Measurements from ENCODE around the gene RAET1E. TPM values are rescaled to one million over a fixed set of nuclear protein-coding genes. Genes with fewer than 3 reads are reported as not detected.
A peak's percentile ranks its signal among the peaks of the same experiment; 100 is the strongest.
"Not testable (repeated sequence)": the region's sequence is repeated elsewhere in the genome, so short reads cannot be mapped to it uniquely, and the experiment has no call there.

The RAET1E gene, protein sequence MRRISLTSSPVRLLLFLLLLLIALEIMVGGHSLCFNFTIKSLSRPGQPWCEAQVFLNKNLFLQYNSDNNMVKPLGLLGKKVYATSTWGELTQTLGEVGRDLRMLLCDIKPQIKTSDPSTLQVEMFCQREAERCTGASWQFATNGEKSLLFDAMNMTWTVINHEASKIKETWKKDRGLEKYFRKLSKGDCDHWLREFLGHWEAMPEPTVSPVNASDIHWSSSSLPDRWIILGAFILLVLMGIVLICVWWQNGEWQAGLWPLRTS
- 27.5 TPM for total RNA-seq

DNA sequence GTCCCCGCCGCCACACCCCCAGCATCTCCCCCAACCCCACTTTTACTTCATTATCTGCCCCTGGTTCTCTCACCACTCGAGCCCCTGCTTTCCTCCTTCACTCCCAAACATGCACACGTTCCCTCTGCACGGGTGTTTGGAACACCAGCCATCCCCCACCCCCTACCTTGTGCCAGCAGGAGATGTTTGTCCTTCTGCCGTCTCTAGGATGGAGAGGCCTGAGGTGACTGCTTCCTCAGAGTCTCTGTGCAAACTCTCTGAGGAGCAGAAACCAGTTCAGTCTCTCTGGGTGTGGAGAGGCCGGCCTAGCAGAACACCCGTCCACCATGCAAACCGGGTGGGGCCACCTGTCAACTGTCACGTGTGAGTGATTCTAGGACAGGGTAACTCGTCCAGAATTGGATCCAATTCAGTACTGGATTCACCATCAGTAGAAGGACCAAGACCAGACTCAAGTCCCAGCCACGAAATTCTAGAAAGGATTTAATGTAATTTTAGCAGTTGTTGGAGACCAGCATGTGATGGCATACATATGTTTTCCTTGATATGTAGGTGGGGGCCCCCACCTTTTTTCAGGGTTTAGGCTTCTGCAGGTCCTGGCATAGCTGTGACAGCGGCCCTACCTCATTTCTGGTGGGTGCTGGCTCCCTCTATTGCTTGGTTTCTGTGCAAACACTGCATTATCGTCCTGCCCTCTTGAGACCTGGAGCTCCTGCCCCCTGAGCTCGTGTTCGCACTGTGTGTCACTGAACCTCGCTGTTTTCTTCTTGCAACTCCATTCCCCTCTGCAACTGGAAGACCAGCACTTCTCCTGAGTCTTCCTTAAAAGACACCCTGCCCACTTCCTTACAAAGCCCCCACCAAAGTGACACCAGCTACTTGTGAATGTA lies at the start of gene RAET1E:
TSS of gene RAET1E (minus strand) at position 259 of the 890 bp plus-strand sequence. CDS start 7,212 bp downstream, outside the sequence.
- no peaks in the 10 kb centered on the region for H3K27me3 ChIP-seq
- H3K36me3 ChIP-seq: no peaks in the 10 kb centered on the region
- H3K4me1 ChIP-seq: peaks cover 51% of the 10 kb centered on the region
- TF ChIP-seq, protein P1, sequence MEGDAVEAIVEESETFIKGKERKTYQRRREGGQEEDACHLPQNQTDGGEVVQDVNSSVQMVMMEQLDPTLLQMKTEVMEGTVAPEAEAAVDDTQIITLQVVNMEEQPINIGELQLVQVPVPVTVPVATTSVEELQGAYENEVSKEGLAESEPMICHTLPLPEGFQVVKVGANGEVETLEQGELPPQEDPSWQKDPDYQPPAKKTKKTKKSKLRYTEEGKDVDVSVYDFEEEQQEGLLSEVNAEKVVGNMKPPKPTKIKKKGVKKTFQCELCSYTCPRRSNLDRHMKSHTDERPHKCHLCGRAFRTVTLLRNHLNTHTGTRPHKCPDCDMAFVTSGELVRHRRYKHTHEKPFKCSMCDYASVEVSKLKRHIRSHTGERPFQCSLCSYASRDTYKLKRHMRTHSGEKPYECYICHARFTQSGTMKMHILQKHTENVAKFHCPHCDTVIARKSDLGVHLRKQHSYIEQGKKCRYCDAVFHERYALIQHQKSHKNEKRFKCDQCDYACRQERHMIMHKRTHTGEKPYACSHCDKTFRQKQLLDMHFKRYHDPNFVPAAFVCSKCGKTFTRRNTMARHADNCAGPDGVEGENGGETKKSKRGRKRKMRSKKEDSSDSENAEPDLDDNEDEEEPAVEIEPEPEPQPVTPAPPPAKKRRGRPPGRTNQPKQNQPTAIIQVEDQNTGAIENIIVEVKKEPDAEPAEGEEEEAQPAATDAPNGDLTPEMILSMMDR (IDR thresholded peaks at IDR 0.05): no peak
- TF ChIP-seq POLR2A (IDR thresholded peaks at IDR 0.05) (no peak), POLR2AphosphoS5 (IDR thresholded peaks at IDR 0.05; ENCODE audit: insufficient read depth in 1 of 2, low read depth in 1 of 2) (no peak)
- peak within 1 kb of the TSS; percentile 33 to 36 for H3K4me3 ChIP-seq
- peak in 1 of 2 donors; percentile 78 for DNase-seq (ENCODE audit: extremely low spot score in 2 of 2)
- H3K27ac ChIP-seq: peak within 1 kb of the TSS; percentile 73
- H3K9me3 ChIP-seq: no peaks in the 10 kb centered on the region
- intact Hi-C loops (cut with DNase I): no loop called here

DNA sequence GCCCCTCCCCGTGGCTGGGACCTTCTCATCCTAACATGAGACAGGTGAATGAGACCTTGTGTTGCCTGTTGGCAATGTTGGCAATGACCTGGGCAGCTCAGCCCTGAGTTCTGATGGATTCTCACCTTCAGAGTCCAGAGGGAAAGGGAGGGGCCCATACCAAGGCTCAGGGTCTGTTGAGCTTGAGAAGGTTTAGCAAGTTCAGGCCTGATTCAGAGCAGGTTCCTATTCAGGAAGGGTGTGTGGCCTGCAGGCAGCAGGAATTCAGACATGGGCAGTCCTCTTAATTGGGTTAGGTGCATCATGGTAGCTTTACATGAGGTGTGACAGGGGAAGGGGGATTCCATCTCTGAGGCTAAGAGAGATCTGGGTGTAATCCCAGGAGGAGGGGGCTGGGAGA lies 49.6 kb upstream of the RAET1E start:
- H3K36me3 ChIP-seq; H3K4me1 ChIP-seq; DNase-seq (ENCODE audit: extremely low spot score in 2 of 2); H3K9me3 ChIP-seq; H3K27me3 ChIP-seq; H3K27ac ChIP-seq; intact Hi-C loops (cut with DNase I); H3K4me3 ChIP-seq: not testable (repeated sequence)

DNA sequence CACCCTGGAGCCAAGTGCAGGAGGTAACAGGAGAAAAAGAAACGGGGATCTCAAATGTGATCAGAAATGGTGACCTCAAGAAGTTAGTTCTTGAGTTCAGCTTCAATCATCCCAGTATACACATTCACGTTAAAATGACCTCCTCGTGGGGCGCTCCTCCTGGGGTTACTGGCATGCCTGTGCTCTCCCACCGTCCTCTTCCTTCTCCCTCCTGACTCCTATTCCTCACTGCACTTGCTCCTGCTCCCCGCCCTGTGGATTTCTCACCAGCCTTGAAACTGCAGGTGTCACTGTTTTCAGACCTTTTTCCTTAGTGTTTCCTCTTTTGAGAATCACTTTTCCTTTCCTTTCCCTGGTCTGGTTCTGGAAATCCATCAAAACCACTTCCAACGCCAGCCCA lies 48.7 kb upstream of the RAET1E start:
- H3K27ac ChIP-seq; H3K9me3 ChIP-seq; H3K27me3 ChIP-seq; H3K4me3 ChIP-seq; DNase-seq (ENCODE audit: extremely low spot score in 2 of 2); intact Hi-C loops (cut with DNase I); H3K36me3 ChIP-seq; H3K4me1 ChIP-seq: not testable (repeated sequence)

DNA sequence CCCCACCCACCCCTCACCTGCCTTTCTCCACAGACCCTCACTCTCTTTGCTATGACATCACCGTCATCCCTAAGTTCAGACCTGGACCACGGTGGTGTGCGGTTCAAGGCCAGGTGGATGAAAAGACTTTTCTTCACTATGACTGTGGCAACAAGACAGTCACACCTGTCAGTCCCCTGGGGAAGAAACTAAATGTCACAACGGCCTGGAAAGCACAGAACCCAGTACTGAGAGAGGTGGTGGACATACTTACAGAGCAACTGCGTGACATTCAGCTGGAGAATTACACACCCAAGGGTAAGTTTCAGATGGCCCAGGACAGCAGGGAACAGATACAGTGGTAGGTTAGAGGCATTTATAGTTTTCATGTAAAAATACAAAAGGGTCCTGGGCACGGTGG lies 47.4 kb upstream of the RAET1E start:
- peaks cover 19% of the 10 kb centered on the region for H3K4me1 ChIP-seq
- intact Hi-C loops (cut with DNase I); H3K9me3 ChIP-seq; H3K27ac ChIP-seq; H3K27me3 ChIP-seq; H3K4me3 ChIP-seq; DNase-seq (ENCODE audit: extremely low spot score in 2 of 2); H3K36me3 ChIP-seq: not testable (repeated sequence)

DNA sequence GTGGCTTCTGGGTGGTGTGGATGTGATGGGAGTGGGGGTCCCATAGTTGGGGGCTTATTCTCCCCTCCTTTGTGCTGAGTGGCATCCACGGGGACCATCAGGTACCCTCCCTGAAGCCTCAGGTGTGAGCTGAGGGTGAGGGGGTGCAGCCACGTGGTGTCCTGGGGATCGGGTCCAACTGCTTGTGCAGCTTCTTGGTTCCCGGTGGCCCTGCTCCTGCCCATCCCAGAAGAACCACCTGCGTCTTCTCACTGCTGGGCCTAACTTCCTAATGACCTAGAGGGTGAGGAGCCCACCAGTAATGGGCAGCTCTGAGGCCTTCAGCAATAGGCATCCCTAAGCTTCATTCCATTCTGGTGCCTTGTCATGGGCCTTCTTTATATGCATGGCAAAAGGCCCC lies 45.4 kb upstream of the RAET1E start:
- H3K9me3 ChIP-seq; H3K27ac ChIP-seq; H3K4me3 ChIP-seq; intact Hi-C loops (cut with DNase I); H3K36me3 ChIP-seq: not testable (repeated sequence)
- Histone ChIP-seq H3K4me1 (peaks cover 28% of the 10 kb centered on the region), H3K27me3 (peaks cover 11% of the 10 kb centered on the region)
- DNase-seq (ENCODE audit: extremely low spot score in 2 of 2): peak; percentile 64 to 74

DNA sequence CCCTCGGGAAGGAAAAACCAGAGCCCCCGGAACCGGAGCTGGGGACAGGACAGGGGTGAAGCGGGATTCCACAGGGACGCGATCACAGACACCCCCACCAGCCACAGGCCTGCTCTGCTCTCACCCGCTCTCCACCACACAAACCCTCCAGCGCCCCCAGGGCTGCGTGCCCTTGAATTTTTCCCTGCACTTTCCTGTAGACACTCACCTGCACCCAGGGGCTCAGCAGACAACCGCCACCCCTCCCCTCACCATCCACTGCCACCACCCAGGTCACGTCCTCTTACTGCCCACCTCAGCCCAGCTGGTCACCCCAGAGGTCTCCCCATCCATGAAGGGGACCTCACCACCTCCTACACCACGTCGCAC lies 44.5 kb upstream of the RAET1E start:
- intact Hi-C loops (cut with DNase I): no loop called here
- Histone ChIP-seq H3K27me3 (peaks cover 12% of the 10 kb centered on the region), H3K36me3 (no peaks in the 10 kb centered on the region), H3K4me3 (peak overlapping the region; percentile 51 to 56), H3K4me1 (peaks cover 31% of the 10 kb centered on the region), H3K9me3 (no peaks in the 10 kb centered on the region), H3K27ac (no peak overlapping the region)
- peak; percentile 81 to 95 for DNase-seq (ENCODE audit: extremely low spot score in 2 of 2)
- TF ChIP-seq, protein P1 (IDR thresholded peaks at IDR 0.05): no peak
- TF ChIP-seq POLR2AphosphoS5 (IDR thresholded peaks at IDR 0.05; ENCODE audit: insufficient read depth in 1 of 2, low read depth in 1 of 2): no peak
- no peak for TF ChIP-seq POLR2A (IDR thresholded peaks at IDR 0.05)
